Neural progenitor cell (in vitro differentiated cells): ENCODE measurements around the gene OGDH.

ENCODE experiments used
- CTCF ChIP-seq: fragments of 200-600 bp; sonication (generic); IDR thresholded peaks from 2 replicates; pipeline ENCODE4 v1.5.1; 2017; ENCODE audit warnings: antibody characterized with exemption, mild to moderate bottlenecking
- EZH2 ChIP-seq: fragments of 200-600 bp; sonication (generic); IDR thresholded peaks from 2 replicates; pipeline ENCODE4 v1.6.1; 2017; ENCODE audit warnings: antibody characterized with exemption, mild to moderate bottlenecking, moderate library complexity

- TF ChIP-seq CTCF (no peak), EZH2 (no peak)
Measured at GRCh38 chr7:44567884-44568283, 38.5 kb upstream of the OGDH start.
